MCF 10A (cell line): ENCODE data around the gene COL4A1. TPM values are rescaled to one million over a fixed set of nuclear protein-coding genes. Genes with fewer than 3 reads are reported as not detected.

Experiments used
- BruUV-seq: library from RNA; stranded (reverse); fragments of 400-500 nt; replicated peaks from 2 replicates; lab custom pipeline; 2021; lab: Mats Ljungman, UMichigan
- CTCF ChIA-PET: fragments of 300-600 bp; sonication (Branson Sonifier 250); formaldehyde crosslinking; extraction: SDS; loops from one replicate; lab custom pipeline; 2021; ENCODE audit warnings: antibody characterized with exemption, inconsistent platforms; lab: Yijun Ruan, JAX
- POLR2A ChIA-PET: fragments of 300-600, 350-650 bp; sonication (Branson Sonifier 250); formaldehyde crosslinking; extraction: SDS; loops from one replicate; lab custom pipeline; 2020; ENCODE audit warnings: antibody characterized with exemption, inconsistent platforms; lab: Yijun Ruan, JAX
- DNase-seq: peaks from one replicate; pipeline ENCODE4 v3.0.0-alpha.2; 2018; ENCODE audit not compliant: unreplicated experiment
- H3K27ac Mint-ChIP-seq: one replicate; pipeline ENCODE4 v1.8.0; 2022; ENCODE audit warnings: mild to moderate bottlenecking, low read depth, mixed read lengths; ENCODE audit not compliant: unreplicated experiment
- H3K27me3 Mint-ChIP-seq: one replicate; pipeline ENCODE4 v1.8.0; 2022; ENCODE audit warnings: mixed read lengths; ENCODE audit not compliant: insufficient read depth, unreplicated experiment
- H3K36me3 Mint-ChIP-seq: one replicate; pipeline ENCODE4 v1.8.0; 2022; ENCODE audit warnings: mild to moderate bottlenecking, moderate library complexity, mixed read lengths; ENCODE audit not compliant: insufficient read depth, unreplicated experiment
- H3K4me1 Mint-ChIP-seq: one replicate; pipeline ENCODE4 v1.8.0; 2022; ENCODE audit warnings: mixed read lengths; ENCODE audit not compliant: insufficient read depth, unreplicated experiment
- H3K4me3 Mint-ChIP-seq: one replicate; pipeline ENCODE4 v1.8.0; 2022; ENCODE audit warnings: mild to moderate bottlenecking, moderate library complexity, mixed read lengths; ENCODE audit not compliant: unreplicated experiment
- H3K9me3 Mint-ChIP-seq: one replicate; pipeline ENCODE4 v1.8.0; 2022; ENCODE audit warnings: mixed read lengths; ENCODE audit not compliant: unreplicated experiment
- CTCF ChIP-seq: fragments of 200-600 bp; IDR thresholded peaks from one replicate; pipeline ENCODE4 v1.8.0; 2022; ENCODE audit warnings: antibody characterized with exemption, mild to moderate bottlenecking; ENCODE audit not compliant: unreplicated experiment
- intact Hi-C: fragments of 100-400 bp; cut with micrococcal nuclease; formaldehyde crosslinking; loops from 2 replicates; pipeline ENCODE4 v1.14.1; 2022
- total RNA-seq: library from RNA; stranded (reverse); gene quantifications from 2 replicates; pipeline ENCODE4 v1.2.3, GENCODE V29; 2022

The COL4A1 gene
- total RNA-seq, 1 experiment from 2014 or later = 42.1 TPM

- peak; percentile 80 for DNase-seq
- ChIA-PET CTCF (interaction anchor here (0.6 to 1.1 kb wide), 5 partner anchors 8 to 651 kb away, joined by 3 to 4 read pairs (median 3); no protein-coding TSS in a partner anchor), POLR2A (interaction anchor here (0.7 to 2.4 kb wide), 7 partner anchors 24 to 608 kb away, joined by 3 to 18 read pairs (median 4); partner anchors contain the start of genes COL4A1, COL4A2 and RAB20)
- TF ChIP-seq CTCF = no peak
- Mint-ChIP-seq H3K9me3 (no peaks in the 10 kb centered on the region), H3K27me3 (no peaks in the 10 kb centered on the region), H3K4me1 (peaks cover 53% of the 10 kb centered on the region), H3K4me3 (peak overlapping the region; percentile 43), H3K27ac (peak overlapping the region; percentile 10), H3K36me3 (peaks cover 4% of the 10 kb centered on the region)
- no TSS peak for BruUV-seq
- intact Hi-C loops = loop anchor here (1.0 kb wide), 2 partner anchors 54 to 69 kb away; no protein-coding TSS in a partner anchor
Observed at GRCh38 chr13:110343241-110343865, 36.4 kb upstream of the COL4A1 start.

- Mint-ChIP-seq H3K36me3 (peaks cover 4% of the 10 kb centered on the region), H3K27ac (no peak overlapping the region), H3K4me3 (no peak overlapping the region), H3K27me3 (no peaks in the 10 kb centered on the region), H3K4me1 (peaks cover 45% of the 10 kb centered on the region), H3K9me3 (no peaks in the 10 kb centered on the region)
- DNase-seq = no peak
- intact Hi-C loops = no loop called here
- no TSS peak for BruUV-seq
- no peak for TF ChIP-seq CTCF
- ChIA-PET CTCF (no interaction called here), POLR2A (interaction anchor here (0.8 to 2.4 kb wide), 2 partner anchors 35 to 73 kb away, joined by 6 to 18 read pairs; partner anchors contain the start of genes COL4A1 and COL4A2)
Observed at GRCh38 chr13:110342474-110342873, 35.5 kb upstream of the COL4A1 start.

DNA sequence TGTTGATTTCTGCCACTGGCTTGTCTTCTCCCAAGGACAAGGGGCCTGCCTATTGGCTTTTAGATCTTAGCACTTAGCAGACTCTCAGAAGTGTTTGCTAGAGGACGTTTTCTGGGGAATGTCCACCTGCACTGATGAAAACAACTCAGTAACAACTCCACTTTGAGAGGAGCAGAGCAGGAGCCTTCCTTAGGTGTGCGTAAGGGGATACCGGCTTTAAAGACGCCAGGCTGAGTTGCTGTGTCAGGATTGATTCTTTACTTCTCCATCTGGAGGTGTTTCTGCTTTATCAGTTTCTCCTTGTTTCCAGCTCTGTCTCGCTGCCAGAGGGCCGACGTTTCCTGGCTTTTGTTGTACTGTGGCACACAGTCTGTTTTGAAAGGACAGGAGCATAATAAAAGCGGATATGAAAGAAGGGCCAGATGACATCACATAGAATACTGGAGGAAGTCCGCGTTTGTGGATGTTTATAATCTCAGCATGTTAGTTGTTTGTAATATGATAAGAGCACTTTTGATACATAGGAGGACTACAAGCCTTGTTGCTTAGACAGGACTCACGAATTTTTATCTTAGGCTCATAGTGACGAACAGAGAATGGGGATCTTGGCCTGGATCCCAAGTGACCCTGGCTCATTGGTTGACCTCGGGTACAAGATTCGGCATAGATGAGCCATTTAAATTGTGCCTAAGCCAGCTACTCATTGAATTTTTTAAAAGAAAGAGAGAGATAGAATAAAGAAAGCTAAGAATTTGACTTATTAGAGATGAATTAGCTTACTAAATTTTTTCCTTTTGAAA lies 34.7 kb upstream of the COL4A1 start:
- no TSS peak for BruUV-seq
- H3K4me3 Mint-ChIP-seq = no peak overlapping the region
- peaks cover 36% of the 10 kb centered on the region for H3K4me1 Mint-ChIP-seq

More for the DNA sequence above, 34.7 kb upstream of the COL4A1 start:
- Mint-ChIP-seq H3K9me3 (no peaks in the 10 kb centered on the region), H3K27ac (peak overlapping the region; percentile 34), H3K36me3 (peaks cover 4% of the 10 kb centered on the region), H3K27me3 (no peaks in the 10 kb centered on the region)
- ChIA-PET CTCF (interaction anchor here (0.7 kb wide), 1 partner anchor 46 kb away, joined by 3 read pairs; no protein-coding TSS in a partner anchor), POLR2A (interaction anchor here (1.8 kb wide), 1 partner anchor 10 kb away, joined by 5 read pairs; no protein-coding TSS in a partner anchor)
- no peak for DNase-seq
- TF ChIP-seq CTCF = no peak
- intact Hi-C loops = no loop called here
